GM10847 (cell line): ENCODE measurements around the gene KAT6B.

Experiments
- POLR2A ChIP-seq: IDR thresholded peaks from 2 replicates; pipeline ENCODE4 v1.6.1; 2011; ENCODE audit not compliant: insufficient read length; ENCODE audit errors: extremely low read depth

KAT6B gene

DNA sequence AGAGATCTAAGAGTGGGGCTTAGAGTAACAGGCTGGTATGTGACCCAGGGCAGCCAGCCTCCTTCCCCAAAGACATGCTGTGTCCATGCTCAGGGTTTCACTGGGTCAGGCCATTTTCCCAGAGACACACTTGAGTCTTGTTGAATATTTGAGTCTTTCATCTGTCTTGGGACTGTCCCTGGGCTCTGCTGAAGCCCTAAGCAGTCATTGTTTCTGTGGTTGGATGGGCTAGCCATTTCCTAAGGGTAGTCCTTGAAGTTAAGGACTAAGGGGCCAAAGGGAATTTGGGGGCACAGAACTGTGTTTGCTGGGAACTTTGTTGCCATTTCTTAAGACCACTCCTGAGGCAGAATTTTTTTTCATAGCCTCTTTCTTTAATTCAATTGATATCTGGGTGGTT is 186.6 kb downstream of the KAT6B start:
- no peak for TF ChIP-seq POLR2A

DNA sequence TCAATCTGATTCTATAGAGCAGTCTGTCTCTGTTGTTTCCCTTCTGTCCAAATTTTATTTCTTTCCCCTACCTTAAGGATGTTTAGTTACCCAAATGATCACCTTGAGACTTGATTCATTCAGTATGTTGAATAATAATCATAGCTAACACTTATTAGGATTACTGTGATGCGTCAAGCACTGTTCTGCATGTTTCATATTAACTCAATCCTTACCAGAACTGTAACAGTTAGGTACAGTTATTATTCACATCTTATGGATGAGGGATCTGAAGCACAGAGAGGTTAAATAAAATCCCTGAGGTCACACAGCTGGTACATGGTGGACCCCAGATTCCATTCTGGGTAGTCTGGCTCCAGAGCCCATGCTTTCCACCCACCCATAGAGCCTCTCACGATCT is 187.1 kb downstream of the KAT6B start:
- TF ChIP-seq POLR2A = no peak

DNA sequence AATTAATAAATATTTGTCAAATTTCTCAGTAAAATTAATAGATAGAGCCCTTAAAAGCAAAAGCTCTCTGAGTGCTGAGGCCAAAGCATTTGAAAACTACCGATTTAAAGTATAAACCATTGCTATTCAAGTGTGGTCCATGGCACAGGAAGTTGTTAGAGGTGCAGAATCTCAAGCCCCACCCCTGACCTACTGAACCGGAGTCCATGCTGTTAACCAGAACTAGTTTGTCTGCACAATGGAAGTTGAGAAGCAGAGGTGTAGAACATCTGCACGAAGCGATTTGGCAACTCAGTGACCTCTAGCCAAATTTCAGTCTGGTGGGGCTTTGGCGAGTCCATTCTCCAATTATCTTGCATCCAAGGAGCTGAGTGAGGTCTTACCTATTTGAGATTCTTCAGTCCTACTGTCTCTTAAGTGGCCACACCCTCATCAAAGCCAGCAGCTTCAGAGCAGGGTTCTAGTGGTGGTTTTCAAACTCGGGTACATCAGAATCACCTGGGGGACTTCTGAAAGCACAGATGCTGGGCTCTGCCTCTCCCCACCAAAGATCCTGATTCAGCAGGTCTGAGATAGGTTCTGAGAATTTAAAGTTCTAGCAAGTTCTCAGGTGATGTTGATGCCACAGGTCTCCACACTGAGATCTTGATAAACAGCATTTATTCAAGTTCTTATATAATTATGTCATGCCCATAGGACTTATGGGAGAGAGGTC is 188.3 kb downstream of the KAT6B start:
- no peak for TF ChIP-seq POLR2A

DNA sequence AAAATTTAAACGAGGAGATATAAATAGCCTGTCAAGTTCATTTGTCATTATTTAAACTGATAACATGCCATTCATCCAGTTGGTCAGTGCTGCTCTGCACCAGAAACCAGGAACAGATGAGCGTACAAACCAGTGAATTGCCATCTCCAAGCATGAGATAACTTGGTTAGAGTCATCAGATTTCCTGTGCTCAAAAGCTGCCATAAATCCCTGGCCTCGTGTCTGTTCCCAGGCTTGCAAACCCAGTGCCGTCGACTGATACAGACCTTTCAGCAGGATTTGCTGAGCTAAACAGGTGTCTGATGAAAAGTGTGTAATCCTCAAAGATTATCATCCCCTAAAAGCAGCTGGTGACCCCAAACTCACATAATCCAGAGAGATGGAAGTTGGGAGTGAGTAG is 189.0 kb downstream of the KAT6B start:
- no peak for TF ChIP-seq POLR2A

DNA sequence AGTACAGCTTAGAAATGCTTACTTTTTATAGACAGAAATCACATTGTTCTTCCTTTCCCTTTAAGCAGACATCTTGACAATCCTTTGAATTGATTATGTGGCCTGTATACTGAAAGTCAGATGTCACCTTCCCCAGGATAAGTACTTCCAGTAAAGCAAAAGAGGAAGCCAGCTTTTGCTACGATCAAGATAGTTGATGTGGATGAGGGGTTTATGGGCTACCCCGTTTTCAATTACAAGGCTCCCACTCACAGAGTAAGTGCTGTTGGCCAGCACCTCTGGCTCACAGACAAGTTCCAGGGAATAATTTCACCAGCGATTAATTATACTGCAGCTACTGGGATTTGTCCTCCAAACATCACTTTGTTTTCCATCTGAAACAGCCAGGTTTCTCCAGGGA is 189.9 kb downstream of the KAT6B start:
- TF ChIP-seq POLR2A = no peak

DNA sequence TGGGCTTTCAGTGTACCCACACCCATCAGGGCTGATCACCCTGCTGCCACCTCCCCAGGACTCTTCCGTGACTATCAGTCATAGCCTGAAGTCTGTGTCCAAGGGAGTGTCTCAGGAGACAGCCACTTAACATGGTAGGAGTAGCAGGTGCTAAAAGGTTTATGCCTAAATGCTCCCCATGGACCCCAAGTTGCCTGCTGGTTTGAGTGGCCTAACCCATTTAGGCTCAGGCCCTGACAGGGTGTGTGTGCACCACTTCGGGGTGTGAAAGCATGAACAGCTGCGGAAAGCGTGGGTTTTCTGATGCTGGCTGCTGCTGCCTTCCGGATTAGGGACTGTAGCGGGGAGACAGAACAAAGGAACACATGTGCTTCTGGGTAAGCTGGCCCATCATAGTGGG is 191.9 kb downstream of the KAT6B start:
- TF ChIP-seq POLR2A = no peak

DNA sequence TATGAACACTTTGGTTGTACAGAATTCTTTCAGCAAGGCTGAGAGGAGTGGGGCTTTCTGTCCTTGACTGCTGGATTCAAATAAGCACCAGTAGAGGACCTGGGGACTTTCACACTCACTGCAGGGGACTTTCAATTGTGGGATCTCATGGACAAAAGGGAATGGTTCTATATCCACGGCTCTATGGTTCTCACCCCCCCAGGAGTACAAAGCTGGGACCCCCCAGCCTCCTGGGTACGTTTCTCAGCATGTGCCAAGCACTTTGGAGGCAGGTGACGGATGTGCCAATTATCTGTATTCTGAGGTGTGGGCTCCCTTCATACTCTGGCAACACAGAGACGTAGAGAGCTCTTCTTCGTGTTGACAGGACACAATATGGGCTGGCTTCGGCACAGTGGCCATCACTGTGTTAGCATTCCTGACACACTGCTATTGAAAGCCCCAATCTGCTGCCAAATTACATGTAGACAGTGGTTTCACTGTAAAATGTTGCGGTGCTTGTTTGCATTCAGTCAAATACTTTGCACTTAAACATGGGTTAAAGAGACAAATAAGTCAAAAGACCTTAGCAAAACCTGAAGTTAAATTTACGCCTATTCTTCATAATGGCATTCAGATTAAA is 192.4 kb downstream of the KAT6B start:
- TF ChIP-seq POLR2A = no peak

DNA sequence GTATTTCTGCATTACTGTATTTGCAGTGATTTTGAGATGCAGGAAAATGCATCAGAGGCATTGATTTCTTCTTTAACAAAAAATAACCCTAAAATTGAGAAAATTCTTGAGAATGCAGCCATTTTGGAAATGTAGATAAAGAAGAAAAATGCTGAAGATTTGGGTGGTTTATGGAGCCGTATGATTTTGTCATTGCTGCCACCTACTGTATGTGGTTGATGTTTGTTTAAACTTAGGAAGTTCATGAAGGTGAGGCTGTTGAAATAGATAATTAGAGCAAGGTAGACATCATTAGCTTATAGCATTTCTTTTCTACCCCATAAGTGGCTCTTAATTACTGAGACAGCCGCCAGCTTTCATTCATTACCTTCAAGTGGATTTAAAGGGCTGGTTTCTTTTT is 193.0 kb downstream of the KAT6B start:
- TF ChIP-seq POLR2A = no peak

DNA sequence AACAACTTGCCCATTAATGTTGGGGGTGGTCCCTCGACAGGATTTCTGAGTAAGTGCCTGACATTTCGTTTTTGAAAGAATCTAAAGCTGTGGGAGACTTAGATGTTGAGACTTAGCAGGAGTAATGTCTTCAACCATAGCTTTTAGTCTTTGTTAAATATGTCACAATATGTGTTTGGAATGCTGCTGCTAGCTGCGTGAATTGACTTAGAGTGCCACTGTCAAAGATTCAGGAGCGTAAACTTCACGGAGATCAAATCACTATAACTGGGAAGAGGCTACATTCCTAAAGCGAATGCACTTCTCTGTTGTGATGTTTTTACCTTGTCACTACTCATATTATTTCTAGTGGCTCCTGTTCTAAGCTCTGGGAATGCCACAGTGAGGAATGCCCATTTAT is 193.8 kb downstream of the KAT6B start:
- no peak for TF ChIP-seq POLR2A

DNA sequence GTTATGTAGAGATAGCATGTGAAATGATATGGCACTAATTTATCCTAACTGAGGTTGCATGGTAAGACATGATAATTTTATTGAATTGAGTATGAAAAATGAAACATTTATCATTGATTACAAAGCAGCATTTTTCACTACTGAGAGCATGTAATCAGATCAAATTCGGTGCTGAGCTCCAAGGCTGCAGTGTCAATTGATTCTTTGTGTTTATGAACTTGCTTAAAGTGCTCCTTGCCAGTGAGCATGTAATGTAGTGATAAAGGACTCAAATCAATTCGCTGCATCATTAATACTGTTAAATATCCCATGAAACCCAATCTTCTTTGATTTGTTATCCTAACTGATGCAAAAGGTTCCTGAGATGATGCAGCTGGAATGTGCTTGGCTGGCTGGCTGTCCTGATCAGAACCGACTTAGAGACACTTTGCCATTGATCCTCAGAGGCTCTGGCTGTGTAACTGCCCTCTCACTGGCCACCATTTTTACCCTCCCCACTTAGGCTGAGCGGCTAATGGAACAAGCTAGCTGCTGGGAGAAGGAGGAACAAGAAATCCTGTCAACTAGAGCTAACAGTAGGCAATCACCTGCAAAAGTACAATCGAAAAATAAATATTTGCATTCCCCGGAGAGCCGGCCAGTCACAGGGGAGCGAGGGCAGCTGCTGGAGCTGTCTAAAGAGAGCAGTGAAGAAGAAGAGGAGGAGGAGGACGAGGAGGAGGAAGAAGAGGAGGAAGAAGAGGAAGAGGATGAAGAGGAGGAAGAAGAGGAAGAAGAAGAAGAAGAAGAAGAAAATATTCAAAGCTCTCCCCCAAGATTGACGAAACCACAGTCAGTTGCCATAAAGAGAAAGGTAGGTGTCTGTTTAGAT is 195.2 kb downstream of the KAT6B start:
- no peak for TF ChIP-seq POLR2A

DNA sequence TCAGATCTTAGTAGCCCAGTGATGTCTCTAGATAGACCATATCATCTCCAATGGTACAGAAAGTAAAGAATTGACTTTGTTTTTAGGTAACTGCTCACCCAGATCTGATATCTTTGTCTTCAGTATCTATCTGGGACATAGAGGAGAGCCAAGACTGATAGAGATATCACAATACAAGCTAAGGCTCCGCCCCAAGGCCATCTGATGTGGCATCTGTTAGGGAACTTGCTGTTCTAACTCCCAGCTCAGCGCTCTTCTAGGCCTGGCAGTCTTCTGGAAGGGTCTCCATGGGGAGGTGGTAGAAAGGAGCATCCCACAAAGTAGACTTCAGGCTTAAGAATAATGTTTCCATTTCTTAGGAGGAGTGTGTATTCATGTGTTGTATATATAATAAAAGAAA is 196.7 kb downstream of the KAT6B start:
- TF ChIP-seq POLR2A = no peak

DNA sequence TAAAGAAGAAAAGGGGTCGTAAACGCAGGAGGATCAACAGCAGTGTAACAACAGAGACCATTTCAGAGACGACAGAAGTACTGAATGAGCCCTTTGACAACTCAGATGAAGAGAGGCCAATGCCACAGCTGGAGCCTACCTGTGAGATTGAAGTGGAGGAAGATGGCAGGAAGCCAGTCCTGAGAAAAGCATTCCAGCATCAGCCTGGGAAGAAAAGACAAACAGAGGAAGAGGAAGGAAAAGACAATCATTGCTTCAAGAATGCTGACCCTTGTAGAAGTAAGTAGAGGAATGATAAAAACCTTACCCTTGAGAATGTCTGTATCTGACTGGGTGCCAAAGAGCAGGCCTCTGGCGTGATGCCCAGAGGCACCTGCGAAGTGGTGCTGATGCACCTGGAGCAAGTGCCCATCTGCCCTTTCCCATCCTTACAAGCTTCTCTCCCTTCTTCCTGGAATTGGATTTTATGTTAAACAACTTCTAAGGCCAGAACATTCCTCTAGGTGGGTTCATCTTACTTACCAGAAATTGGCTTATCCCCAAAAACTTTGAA is 198.6 kb downstream of the KAT6B start:
- no peak for TF ChIP-seq POLR2A

DNA sequence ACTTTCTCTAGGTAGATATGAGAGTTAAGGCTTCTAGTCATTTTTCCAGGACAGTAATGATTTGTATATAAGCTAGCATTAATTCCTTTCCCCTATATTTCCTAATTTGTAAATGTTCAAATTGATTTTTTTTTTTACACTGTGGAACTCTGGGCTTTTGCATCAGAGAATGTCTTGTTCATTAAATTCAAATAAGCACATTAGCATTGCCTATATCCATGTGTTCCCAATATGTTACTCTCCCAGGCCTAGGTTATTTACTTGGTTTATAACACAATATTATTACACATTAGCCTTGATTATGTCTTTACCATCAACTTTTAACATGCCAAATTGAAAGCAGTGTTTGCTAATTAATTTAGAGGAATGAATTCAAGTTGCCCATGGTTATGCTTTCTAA is 201.6 kb downstream of the KAT6B start:
- no peak for TF ChIP-seq POLR2A

DNA sequence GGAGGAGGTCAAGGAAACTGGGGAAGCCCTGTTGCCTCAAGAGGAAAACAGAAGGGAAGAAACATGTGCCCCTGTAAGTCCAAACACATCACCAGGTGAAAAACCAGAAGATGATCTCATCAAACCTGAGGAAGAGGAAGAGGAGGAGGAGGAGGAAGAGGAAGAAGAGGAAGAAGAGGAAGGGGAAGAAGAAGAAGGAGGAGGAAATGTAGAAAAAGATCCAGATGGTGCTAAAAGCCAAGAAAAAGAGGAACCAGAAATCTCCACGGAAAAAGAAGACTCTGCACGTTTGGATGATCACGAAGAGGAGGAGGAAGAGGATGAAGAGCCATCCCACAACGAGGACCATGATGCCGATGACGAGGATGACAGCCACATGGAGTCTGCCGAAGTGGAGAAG is 202.3 kb downstream of the KAT6B start:
- TF ChIP-seq POLR2A = no peak

DNA sequence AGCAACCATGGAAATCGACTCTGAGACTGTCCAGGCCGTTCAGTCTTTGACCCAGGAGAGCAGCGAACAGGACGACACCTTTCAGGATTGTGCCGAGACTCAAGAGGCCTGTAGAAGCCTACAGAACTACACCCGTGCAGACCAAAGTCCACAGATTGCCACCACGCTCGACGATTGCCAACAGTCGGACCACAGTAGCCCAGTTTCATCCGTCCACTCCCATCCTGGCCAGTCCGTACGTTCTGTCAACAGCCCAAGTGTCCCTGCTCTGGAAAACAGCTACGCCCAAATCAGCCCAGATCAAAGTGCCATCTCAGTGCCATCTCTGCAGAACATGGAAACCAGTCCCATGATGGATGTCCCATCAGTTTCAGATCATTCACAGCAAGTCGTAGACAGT is 203.0 kb downstream of the KAT6B start:
- no peak for TF ChIP-seq POLR2A

DNA sequence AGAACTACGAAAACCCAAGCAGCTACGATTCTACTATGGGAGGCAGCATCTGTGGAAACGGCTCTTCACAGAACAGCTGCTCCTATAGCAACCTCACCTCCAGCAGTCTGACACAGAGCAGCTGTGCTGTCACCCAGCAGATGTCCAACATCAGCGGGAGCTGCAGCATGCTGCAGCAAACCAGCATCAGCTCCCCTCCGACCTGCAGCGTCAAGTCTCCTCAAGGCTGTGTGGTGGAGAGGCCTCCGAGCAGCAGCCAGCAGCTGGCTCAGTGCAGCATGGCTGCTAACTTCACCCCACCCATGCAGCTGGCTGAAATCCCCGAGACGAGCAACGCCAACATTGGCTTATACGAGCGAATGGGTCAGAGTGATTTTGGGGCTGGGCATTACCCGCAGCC is 203.5 kb downstream of the KAT6B start:
- no peak for TF ChIP-seq POLR2A
